GM19372 (cell line): Measurements from ENCODE around the gene STXBP2.
A peak's percentile ranks its signal among the peaks of the same experiment; 100 is the strongest.

Experiments used
- ATAC-seq: cut with Tn5 transposase; IDR thresholded peaks from one replicate; pipeline ENCODE4 v1.9.1; 2021; ENCODE audit warnings: mild to moderate bottlenecking, low read depth, moderate library complexity; ENCODE audit not compliant: unreplicated experiment

STXBP2 gene

GRCh38 chr19:7612282-7613274, 24.3 kb upstream of the STXBP2 start:
- no peak for ATAC-seq

GRCh38 chr19:7614859-7615741, 21.8 kb upstream of the STXBP2 start:
- ATAC-seq: no peak

- ATAC-seq: no peak
Observed at GRCh38 chr19:7617172-7617571, 19.7 kb upstream of the STXBP2 start.

- no peak for ATAC-seq
Observed at GRCh38 chr19:7617735-7618134, 19.2 kb upstream of the STXBP2 start.

GRCh38 chr19:7618348-7618747, 18.6 kb upstream of the STXBP2 start:
- ATAC-seq: no peak

GRCh38 chr19:7618771-7619510, 18.0 kb upstream of the STXBP2 start:
- no peak for ATAC-seq

- no peak for ATAC-seq
Observed at GRCh38 chr19:7619671-7620441, 17.1 kb upstream of the STXBP2 start.

GRCh38 chr19:7620442-7621412, 16.2 kb upstream of the STXBP2 start:
- no peak for ATAC-seq

- no peak for ATAC-seq
Observed at GRCh38 chr19:7622933-7623685, 13.8 kb upstream of the STXBP2 start.

GRCh38 chr19:7623725-7624603, 12.9 kb upstream of the STXBP2 start:
- no peak for ATAC-seq

- no peak for ATAC-seq
Observed at GRCh38 chr19:7624810-7625209, 12.1 kb upstream of the STXBP2 start.

- no peak for ATAC-seq
Observed at GRCh38 chr19:7625763-7626372, 11.0 kb upstream of the STXBP2 start.

- ATAC-seq: no peak
Observed at GRCh38 chr19:7627166-7627565, 9.7 kb upstream of the STXBP2 start.

GRCh38 chr19:7628589-7629311, 8.2 kb upstream of the STXBP2 start:
- no peak for ATAC-seq

- peak; percentile 95 for ATAC-seq
Observed at GRCh38 chr19:7629347-7630054, 7.4 kb upstream of the STXBP2 start, which contains the start of the genes PET100 and XAB2. PET100 (plus strand) TSS chr19:7629793; CDS start chr19:7629834, 41 bp downstream. XAB2 (minus strand) TSS chr19:7629545; CDS start chr19:7629527, 18 bp downstream.
